NB4 (cell line): Measurements from ENCODE around the gene ROBO1.

Experiments
- DNase-seq: peaks from one replicate; pipeline ENCODE4 v3.0.0; 2010; ENCODE audit warnings: low read depth
- H3K4me3 ChIP-seq: one replicate; pipeline ENCODE4 v1.5.1; 2011; ENCODE audit warnings: mild to moderate bottlenecking, low read depth, low read length, moderate library complexity
- MAX ChIP-seq: IDR thresholded peaks from 2 replicates; pipeline ENCODE4 v1.6.1; 2011; ENCODE audit warnings: low read depth, low read length
- MYC ChIP-seq: IDR thresholded peaks from 2 replicates; pipeline ENCODE4 v1.6.1; 2011; ENCODE audit warnings: low read depth, low read length
- POLR2A ChIP-seq: IDR thresholded peaks from 2 replicates; pipeline ENCODE4 v1.6.1; 2011; ENCODE audit warnings: mild to moderate bottlenecking; ENCODE audit not compliant: insufficient read length; ENCODE audit errors: extremely low read depth
- TF ChIP-seq, protein P1 (sequence below): IDR thresholded peaks from one replicate; pipeline ENCODE4 v1.5.1; 2012; ENCODE audit warnings: low read depth, low read length

The ROBO1 gene

GRCh38 chr3:79160421-79160820 lies 607.4 kb downstream of the ROBO1 start:
- no peak for DNase-seq
- no peak for TF ChIP-seq POLR2A
- TF ChIP-seq MYC: no peak
- TF ChIP-seq, protein P1, sequence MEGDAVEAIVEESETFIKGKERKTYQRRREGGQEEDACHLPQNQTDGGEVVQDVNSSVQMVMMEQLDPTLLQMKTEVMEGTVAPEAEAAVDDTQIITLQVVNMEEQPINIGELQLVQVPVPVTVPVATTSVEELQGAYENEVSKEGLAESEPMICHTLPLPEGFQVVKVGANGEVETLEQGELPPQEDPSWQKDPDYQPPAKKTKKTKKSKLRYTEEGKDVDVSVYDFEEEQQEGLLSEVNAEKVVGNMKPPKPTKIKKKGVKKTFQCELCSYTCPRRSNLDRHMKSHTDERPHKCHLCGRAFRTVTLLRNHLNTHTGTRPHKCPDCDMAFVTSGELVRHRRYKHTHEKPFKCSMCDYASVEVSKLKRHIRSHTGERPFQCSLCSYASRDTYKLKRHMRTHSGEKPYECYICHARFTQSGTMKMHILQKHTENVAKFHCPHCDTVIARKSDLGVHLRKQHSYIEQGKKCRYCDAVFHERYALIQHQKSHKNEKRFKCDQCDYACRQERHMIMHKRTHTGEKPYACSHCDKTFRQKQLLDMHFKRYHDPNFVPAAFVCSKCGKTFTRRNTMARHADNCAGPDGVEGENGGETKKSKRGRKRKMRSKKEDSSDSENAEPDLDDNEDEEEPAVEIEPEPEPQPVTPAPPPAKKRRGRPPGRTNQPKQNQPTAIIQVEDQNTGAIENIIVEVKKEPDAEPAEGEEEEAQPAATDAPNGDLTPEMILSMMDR: no peak
- TF ChIP-seq MAX: no peak
- H3K4me3 ChIP-seq: no peak overlapping the region

- H3K4me3 ChIP-seq: no peak overlapping the region
Observed at GRCh38 chr3:79159736-79160135, 608.1 kb downstream of the ROBO1 start.

DNA sequence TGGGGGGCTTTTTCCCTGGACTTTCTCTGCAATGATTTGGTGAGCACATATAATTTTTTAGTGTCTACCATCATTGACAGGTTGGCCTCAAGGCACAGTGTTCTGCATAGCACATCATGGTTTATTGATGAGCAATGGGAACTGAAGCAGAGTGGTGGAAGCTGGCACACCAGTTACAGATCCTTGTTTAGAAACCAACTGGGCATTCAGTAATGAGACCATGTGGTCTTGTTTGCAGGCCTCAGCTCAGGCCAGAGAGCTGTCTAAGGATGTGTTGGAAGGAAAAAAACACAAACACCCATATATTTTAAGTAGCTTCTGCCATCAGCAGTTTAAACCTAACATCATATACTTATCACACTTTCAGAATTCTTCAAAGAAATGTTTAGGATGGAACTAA lies 610.6 kb downstream of the ROBO1 start:
- no peak for DNase-seq
- no peak overlapping the region for H3K4me3 ChIP-seq
- TF ChIP-seq POLR2A (no peak), MAX (no peak), MYC (no peak)
- TF ChIP-seq, protein P1: no peak

More at GRCh38 chr3:79159736-79160135, 608.1 kb downstream of the ROBO1 start:
- DNase-seq: no peak
- TF ChIP-seq MYC (no peak), MAX (no peak), POLR2A (no peak)
- TF ChIP-seq, protein P1: no peak

DNA sequence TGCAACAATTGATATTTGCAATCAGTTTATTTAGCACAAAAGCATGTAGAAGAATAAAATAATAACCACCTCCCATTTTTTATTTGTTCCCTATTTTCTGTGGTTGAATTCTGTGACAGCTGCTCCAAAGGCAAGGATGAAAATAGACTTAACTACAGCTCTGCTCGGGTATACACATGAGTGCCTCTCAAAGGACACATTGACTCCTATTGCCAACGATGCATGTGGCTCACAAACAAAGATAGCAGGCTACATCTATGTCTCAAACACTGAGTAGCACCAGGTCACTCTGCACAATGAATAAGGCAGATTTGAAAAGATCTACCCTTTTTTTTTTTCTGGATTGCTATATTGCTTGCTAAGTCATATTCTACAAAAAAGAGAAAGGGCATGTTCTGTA lies 612.9 kb downstream of the ROBO1 start:
- no peak for DNase-seq
- TF ChIP-seq, protein P1: no peak
- TF ChIP-seq MAX (no peak), POLR2A (no peak), MYC (no peak)
- H3K4me3 ChIP-seq: no peak overlapping the region

GRCh38 chr3:79148786-79149185 lies 619.0 kb downstream of the ROBO1 start:
- H3K4me3 ChIP-seq: no peak overlapping the region
- no peak for DNase-seq
- TF ChIP-seq, protein P1: no peak
- TF ChIP-seq MAX (no peak), POLR2A (no peak), MYC (no peak)

DNA sequence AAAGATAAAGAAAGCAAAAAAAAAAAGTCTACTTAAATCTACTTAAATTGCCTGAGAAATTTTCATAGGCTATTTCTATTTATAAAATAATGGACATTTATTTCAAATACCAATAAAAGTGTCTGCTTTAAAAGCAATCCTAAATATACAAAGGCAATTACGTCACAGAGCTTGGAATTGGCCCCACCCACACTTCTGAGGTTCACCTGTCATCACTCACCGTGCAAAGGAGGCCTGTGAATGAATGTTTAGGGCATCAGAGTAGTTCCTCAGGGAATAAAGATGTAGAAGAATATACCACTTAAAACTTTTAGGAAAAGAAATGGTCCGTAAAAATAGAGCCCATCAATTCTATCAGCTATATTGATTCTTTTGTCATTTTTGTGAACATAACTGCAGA lies 621.8 kb downstream of the ROBO1 start:
- DNase-seq: no peak
- no peak overlapping the region for H3K4me3 ChIP-seq

More for the DNA sequence above, 621.8 kb downstream of the ROBO1 start:
- TF ChIP-seq MAX: no peak
